ENCODE measurements around the gene CPNE2. TPM values are rescaled to one million over a fixed set of nuclear protein-coding genes. Genes with fewer than 3 reads are reported as not detected.

The CPNE2 gene
- total and polyA plus RNA-seq, 10 of the 15 experiments (the other 5 are each of a cell fraction or from before 2014, with no cell fraction given) = 3.1 to 22.1 (median 9.9) TPM

DNA sequence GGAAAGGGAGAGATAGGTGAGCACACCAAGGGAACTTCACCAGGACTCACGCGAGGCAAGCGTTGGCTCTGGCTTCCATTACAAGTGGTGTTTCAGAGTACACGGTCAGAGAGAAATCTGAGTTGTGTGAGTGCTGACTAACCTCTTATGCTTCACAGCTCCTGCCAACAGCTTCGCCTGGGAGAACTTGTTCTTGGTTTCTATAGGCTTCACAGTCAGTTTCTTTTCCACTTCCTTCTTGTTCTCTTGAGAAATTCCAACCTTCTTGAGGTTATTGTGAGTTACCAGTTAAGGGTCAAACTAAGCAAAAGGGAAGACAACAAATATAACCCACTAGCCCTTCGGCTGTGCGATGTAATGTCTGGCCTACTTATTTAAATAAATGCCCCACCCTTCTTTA is 74.6 kb downstream of the CPNE2 start:
- no TSS peak for BruUV-seq (replicated peaks)
- Histone ChIP-seq H3K79me2 (ENCODE audit: control insufficient read depth, insufficient read depth, low read length) (no peaks in the 10 kb centered on the region), H4K20me1 (ENCODE audit: control insufficient read depth, insufficient read depth) (no peaks in the 10 kb centered on the region), H3K4me1 (ENCODE audit: control insufficient read depth, insufficient read depth, low read length) (peaks cover 19% of the 10 kb centered on the region), H2AFZ (ENCODE audit: control insufficient read depth, low read depth, low read length) (no peak overlapping the region), H3K9me3 (replicated peaks; ENCODE audit: control insufficient read depth, insufficient read depth, low read length) (no peaks in the 10 kb centered on the region), H3K9ac (ENCODE audit: control insufficient read depth, insufficient read depth, low read length) (no peak overlapping the region; the same call in 1 of the 2 replicates), H3K4me2 (ENCODE audit: control insufficient read depth, insufficient read depth) (0 out of 2 replicates have a peak overlapping the region, but pooled peaks have one; percentile 2), H3K27ac (ENCODE audit: control insufficient read depth, insufficient read depth) (peak overlapping the region; percentile 50; the same call in 1 of the 2 replicates), H3K4me3 (no peak overlapping the region), H3K27me3 (replicated peaks in 1 of 2; ENCODE audit: control insufficient read depth in 2 of 2, insufficient read depth in 2 of 2, low read length in 1 of 2) (no peaks in the 10 kb centered on the region), H3K36me3 (ENCODE audit: control insufficient read depth in 2 of 2, insufficient read depth in 2 of 2, low read length in 1 of 2) (peaks cover 1 to 47% of the 10 kb centered on the region in 2 experiments)
- ATAC-seq (peak; percentile 83), DNase-seq (ENCODE audit: low read depth, low spot score) (no peak), FAIRE-seq (peak; percentile 77)
- SMC1A ChIA-PET (ENCODE audit: uncharacterized antibody, unreplicated experiment) = interaction anchor here (0.8 to 2.5 kb wide), 12 partner anchors 12 to 201 kb away, joined by 3 to 7 read pairs (median 4); partner anchors contain the start of gene CPNE2
- TF ChIP-seq ZNF274 (IDR thresholded peaks at IDR 0.05; ENCODE audit: insufficient read depth, insufficient read length) (no peak), JUND (IDR thresholded peaks at IDR 0.05; ENCODE audit: low read depth, low read length) (no peak), NFXL1 (IDR thresholded peaks at IDR 0.05; ENCODE audit: borderline replicate concordance) (no peak), CBX5 (IDR thresholded peaks at IDR 0.05; ENCODE audit: low read depth) (no peak), SPI1 (IDR thresholded peaks at IDR 0.05; ENCODE audit: borderline replicate concordance, insufficient read depth, low read depth, low read length) (peak; percentile 39; the same call in 1 of the 2 replicates), RUNX3 (IDR thresholded peaks at IDR 0.05; ENCODE audit: low read length) (no peak), RAD21 (IDR thresholded peaks at IDR 0.05; ENCODE audit: insufficient read depth, low read depth, low read length) (no peak), IKZF2 (IDR thresholded peaks at IDR 0.05) (peak; percentile 22 to 36; a peak in 2 of 4 replicates)
- TF ChIP-seq, protein P1, sequence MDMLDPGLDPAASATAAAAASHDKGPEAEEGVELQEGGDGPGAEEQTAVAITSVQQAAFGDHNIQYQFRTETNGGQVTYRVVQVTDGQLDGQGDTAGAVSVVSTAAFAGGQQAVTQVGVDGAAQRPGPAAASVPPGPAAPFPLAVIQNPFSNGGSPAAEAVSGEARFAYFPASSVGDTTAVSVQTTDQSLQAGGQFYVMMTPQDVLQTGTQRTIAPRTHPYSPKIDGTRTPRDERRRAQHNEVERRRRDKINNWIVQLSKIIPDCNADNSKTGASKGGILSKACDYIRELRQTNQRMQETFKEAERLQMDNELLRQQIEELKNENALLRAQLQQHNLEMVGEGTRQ (IDR thresholded peaks at IDR 0.05; ENCODE audit: borderline replicate concordance, low read depth, low read length) = no peak
- TF ChIP-seq, protein P2, sequence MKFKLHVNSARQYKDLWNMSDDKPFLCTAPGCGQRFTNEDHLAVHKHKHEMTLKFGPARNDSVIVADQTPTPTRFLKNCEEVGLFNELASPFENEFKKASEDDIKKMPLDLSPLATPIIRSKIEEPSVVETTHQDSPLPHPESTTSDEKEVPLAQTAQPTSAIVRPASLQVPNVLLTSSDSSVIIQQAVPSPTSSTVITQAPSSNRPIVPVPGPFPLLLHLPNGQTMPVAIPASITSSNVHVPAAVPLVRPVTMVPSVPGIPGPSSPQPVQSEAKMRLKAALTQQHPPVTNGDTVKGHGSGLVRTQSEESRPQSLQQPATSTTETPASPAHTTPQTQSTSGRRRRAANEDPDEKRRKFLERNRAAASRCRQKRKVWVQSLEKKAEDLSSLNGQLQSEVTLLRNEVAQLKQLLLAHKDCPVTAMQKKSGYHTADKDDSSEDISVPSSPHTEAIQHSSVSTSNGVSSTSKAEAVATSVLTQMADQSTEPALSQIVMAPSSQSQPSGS (IDR thresholded peaks at IDR 0.05; ENCODE audit: low read length) = peak; percentile 19; the same call in 1 of the 2 replicates
- TF ChIP-seq, protein P3, sequence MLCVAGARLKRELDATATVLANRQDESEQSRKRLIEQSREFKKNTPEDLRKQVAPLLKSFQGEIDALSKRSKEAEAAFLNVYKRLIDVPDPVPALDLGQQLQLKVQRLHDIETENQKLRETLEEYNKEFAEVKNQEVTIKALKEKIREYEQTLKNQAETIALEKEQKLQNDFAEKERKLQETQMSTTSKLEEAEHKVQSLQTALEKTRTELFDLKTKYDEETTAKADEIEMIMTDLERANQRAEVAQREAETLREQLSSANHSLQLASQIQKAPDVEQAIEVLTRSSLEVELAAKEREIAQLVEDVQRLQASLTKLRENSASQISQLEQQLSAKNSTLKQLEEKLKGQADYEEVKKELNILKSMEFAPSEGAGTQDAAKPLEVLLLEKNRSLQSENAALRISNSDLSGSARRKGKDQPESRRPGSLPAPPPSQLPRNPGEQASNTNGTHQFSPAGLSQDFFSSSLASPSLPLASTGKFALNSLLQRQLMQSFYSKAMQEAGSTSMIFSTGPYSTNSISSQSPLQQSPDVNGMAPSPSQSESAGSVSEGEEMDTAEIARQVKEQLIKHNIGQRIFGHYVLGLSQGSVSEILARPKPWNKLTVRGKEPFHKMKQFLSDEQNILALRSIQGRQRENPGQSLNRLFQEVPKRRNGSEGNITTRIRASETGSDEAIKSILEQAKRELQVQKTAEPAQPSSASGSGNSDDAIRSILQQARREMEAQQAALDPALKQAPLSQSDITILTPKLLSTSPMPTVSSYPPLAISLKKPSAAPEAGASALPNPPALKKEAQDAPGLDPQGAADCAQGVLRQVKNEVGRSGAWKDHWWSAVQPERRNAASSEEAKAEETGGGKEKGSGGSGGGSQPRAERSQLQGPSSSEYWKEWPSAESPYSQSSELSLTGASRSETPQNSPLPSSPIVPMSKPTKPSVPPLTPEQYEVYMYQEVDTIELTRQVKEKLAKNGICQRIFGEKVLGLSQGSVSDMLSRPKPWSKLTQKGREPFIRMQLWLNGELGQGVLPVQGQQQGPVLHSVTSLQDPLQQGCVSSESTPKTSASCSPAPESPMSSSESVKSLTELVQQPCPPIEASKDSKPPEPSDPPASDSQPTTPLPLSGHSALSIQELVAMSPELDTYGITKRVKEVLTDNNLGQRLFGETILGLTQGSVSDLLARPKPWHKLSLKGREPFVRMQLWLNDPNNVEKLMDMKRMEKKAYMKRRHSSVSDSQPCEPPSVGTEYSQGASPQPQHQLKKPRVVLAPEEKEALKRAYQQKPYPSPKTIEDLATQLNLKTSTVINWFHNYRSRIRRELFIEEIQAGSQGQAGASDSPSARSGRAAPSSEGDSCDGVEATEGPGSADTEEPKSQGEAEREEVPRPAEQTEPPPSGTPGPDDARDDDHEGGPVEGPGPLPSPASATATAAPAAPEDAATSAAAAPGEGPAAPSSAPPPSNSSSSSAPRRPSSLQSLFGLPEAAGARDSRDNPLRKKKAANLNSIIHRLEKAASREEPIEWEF (IDR thresholded peaks at IDR 0.05; ENCODE audit: insufficient replicate concordance, low read depth, low read length) = no peak
- intact Hi-C loops (cut with micrococcal nuclease; ENCODE audit: unreplicated experiment) (loop anchor here (5.0 kb wide), 1 partner anchor 40 kb away; no protein-coding TSS in a partner anchor), in situ Hi-C loops (cut with MboI) (loop anchor here (5.0 kb wide), 1 partner anchor 80 kb away; no protein-coding TSS in a partner anchor)
- RAD21 ChIA-PET (ENCODE audit: unreplicated experiment) = interaction anchor here (0.6 to 2.0 kb wide), 8 partner anchors 19 to 216 kb away, joined by 3 to 15 read pairs (median 4); partner anchors contain the start of genes CPNE2, PSME3IP1 and RSPRY1
- CTCF ChIA-PET = interaction anchor here (0.5 to 1.8 kb wide), 12 partner anchors 15 to 374 kb away, joined by 3 to 17 read pairs (median 3); partner anchors contain the start of gene CPNE2
- 32% methylated on average over 7 of the region's 7 CpGs for WGBS (ENCODE audit: insufficient coverage, insufficient replicate concordance, low lambda C conversion rate, missing lambda C conversion rate)
- POLR2A ChIA-PET = interaction anchor here (0.7 to 1.2 kb wide), 5 partner anchors 9 to 220 kb away, joined by 3 read pairs; partner anchors contain the start of gene CPNE2
